ENCODE data around the gene COL18A1. TPM values are rescaled to one million over a fixed set of nuclear protein-coding genes. Genes with fewer than 3 reads are reported as not detected.

The COL18A1 gene
- total and polyA plus RNA-seq, 9 of the 15 experiments (the other 6 are each of a cell fraction or from before 2014, with no cell fraction given) = 0.14 to 16.4 (median 2.0) TPM

DNA sequence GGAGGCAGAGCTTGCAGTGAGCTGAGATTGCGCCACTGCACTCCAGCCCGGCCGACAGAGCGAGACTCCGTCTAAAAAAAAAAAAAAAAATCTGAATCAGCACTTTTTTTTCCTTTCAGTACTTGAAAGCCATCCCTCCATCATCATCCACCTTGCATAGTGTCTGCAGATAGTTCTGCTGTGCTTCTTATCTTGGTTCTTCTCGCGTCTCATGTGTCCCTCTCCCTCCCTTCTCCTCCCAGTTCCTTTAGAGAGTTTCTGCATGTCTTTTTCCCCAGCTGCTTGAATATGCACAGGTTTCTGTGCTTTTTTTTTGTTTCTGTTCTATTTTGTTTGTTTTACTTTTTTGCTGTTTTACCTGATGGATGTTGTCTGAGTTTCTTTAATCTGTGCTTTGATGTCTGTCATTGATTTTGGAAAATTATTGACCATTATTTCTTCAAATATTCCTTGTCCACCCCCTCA is 3.9 kb upstream of the COL18A1 start (continued):
- TF ChIP-seq, protein P1, sequence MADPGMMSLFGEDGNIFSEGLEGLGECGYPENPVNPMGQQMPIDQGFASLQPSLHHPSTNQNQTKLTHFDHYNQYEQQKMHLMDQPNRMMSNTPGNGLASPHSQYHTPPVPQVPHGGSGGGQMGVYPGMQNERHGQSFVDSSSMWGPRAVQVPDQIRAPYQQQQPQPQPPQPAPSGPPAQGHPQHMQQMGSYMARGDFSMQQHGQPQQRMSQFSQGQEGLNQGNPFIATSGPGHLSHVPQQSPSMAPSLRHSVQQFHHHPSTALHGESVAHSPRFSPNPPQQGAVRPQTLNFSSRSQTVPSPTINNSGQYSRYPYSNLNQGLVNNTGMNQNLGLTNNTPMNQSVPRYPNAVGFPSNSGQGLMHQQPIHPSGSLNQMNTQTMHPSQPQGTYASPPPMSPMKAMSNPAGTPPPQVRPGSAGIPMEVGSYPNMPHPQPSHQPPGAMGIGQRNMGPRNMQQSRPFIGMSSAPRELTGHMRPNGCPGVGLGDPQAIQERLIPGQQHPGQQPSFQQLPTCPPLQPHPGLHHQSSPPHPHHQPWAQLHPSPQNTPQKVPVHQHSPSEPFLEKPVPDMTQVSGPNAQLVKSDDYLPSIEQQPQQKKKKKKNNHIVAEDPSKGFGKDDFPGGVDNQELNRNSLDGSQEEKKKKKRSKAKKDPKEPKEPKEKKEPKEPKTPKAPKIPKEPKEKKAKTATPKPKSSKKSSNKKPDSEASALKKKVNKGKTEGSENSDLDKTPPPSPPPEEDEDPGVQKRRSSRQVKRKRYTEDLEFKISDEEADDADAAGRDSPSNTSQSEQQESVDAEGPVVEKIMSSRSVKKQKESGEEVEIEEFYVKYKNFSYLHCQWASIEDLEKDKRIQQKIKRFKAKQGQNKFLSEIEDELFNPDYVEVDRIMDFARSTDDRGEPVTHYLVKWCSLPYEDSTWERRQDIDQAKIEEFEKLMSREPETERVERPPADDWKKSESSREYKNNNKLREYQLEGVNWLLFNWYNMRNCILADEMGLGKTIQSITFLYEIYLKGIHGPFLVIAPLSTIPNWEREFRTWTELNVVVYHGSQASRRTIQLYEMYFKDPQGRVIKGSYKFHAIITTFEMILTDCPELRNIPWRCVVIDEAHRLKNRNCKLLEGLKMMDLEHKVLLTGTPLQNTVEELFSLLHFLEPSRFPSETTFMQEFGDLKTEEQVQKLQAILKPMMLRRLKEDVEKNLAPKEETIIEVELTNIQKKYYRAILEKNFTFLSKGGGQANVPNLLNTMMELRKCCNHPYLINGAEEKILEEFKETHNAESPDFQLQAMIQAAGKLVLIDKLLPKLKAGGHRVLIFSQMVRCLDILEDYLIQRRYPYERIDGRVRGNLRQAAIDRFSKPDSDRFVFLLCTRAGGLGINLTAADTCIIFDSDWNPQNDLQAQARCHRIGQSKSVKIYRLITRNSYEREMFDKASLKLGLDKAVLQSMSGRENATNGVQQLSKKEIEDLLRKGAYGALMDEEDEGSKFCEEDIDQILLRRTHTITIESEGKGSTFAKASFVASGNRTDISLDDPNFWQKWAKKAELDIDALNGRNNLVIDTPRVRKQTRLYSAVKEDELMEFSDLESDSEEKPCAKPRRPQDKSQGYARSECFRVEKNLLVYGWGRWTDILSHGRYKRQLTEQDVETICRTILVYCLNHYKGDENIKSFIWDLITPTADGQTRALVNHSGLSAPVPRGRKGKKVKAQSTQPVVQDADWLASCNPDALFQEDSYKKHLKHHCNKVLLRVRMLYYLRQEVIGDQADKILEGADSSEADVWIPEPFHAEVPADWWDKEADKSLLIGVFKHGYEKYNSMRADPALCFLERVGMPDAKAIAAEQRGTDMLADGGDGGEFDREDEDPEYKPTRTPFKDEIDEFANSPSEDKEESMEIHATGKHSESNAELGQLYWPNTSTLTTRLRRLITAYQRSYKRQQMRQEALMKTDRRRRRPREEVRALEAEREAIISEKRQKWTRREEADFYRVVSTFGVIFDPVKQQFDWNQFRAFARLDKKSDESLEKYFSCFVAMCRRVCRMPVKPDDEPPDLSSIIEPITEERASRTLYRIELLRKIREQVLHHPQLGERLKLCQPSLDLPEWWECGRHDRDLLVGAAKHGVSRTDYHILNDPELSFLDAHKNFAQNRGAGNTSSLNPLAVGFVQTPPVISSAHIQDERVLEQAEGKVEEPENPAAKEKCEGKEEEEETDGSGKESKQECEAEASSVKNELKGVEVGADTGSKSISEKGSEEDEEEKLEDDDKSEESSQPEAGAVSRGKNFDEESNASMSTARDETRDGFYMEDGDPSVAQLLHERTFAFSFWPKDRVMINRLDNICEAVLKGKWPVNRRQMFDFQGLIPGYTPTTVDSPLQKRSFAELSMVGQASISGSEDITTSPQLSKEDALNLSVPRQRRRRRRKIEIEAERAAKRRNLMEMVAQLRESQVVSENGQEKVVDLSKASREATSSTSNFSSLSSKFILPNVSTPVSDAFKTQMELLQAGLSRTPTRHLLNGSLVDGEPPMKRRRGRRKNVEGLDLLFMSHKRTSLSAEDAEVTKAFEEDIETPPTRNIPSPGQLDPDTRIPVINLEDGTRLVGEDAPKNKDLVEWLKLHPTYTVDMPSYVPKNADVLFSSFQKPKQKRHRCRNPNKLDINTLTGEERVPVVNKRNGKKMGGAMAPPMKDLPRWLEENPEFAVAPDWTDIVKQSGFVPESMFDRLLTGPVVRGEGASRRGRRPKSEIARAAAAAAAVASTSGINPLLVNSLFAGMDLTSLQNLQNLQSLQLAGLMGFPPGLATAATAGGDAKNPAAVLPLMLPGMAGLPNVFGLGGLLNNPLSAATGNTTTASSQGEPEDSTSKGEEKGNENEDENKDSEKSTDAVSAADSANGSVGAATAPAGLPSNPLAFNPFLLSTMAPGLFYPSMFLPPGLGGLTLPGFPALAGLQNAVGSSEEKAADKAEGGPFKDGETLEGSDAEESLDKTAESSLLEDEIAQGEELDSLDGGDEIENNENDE (IDR thresholded peaks at IDR 0.05; ENCODE audit: low read depth, low read length) = no peak
- TF ChIP-seq PTRF (tag; IDR thresholded peaks at IDR 0.05) (no peak), KLF10 (CRISPR knock-in tag; IDR thresholded peaks at IDR 0.05) (no peak), MXI1 (IDR thresholded peaks at IDR 0.05; ENCODE audit: low read depth, low read length) (no peak), ZNF586 (CRISPR knock-in tag; conservative IDR thresholded peaks at IDR 0.05) (no peak), BDP1 (IDR thresholded peaks at IDR 0.05; ENCODE audit: insufficient read depth, insufficient read length) (no peak), THRAP3 (IDR thresholded peaks at IDR 0.05; ENCODE audit: borderline replicate concordance) (0 out of 2 replicates have a peak, but pooled peaks have one; percentile 46), MTA3 (IDR thresholded peaks at IDR 0.05; ENCODE audit: borderline replicate concordance) (0 out of 2 replicates have a peak, but pooled peaks have one; percentile 40), MCM2 (IDR thresholded peaks at IDR 0.05; ENCODE audit: low read depth) (no peak), HDAC2 (IDR thresholded peaks at IDR 0.05) (no peak), ERF (CRISPR knock-in tag; IDR thresholded peaks at IDR 0.05) (no peak), HMG20B (CRISPR knock-in tag; IDR thresholded peaks at IDR 0.05) (no peak), THRB (CRISPR knock-in tag; conservative IDR thresholded peaks at IDR 0.05) (no peak), POLR2B (IDR thresholded peaks at IDR 0.05; ENCODE audit: low read depth, partially characterized antibody) (no peak), PHF20 (IDR thresholded peaks at IDR 0.05; ENCODE audit: partially characterized antibody) (no peak), ZNF384 (IDR thresholded peaks at IDR 0.05; ENCODE audit: low read depth, low read length) (peak; percentile 75)
- TF ChIP-seq, protein P2, sequence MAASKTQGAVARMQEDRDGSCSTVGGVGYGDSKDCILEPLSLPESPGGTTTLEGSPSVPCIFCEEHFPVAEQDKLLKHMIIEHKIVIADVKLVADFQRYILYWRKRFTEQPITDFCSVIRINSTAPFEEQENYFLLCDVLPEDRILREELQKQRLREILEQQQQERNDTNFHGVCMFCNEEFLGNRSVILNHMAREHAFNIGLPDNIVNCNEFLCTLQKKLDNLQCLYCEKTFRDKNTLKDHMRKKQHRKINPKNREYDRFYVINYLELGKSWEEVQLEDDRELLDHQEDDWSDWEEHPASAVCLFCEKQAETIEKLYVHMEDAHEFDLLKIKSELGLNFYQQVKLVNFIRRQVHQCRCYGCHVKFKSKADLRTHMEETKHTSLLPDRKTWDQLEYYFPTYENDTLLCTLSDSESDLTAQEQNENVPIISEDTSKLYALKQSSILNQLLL (CRISPR knock-in tag; IDR thresholded peaks at IDR 0.05; ENCODE audit: borderline replicate concordance) = no peak
